Astrocyte (in vitro differentiated cells and primary cell): Measurements from ENCODE around the gene CLASP1.

ENCODE experiments used
- CTCF ChIP-seq: IDR thresholded peaks from 2 replicates; pipeline ENCODE4 v1.5.1; 2011; ENCODE audit warnings: low read depth, mild to moderate bottlenecking, inconsistent platforms, low read length, moderate library complexity; ENCODE audit not compliant: insufficient read depth
- EZH2 ChIP-seq: IDR thresholded peaks from 2 replicates; pipeline ENCODE4 v1.6.1; 2012; ENCODE audit warnings: mild to moderate bottlenecking, low read length, inconsistent platforms; ENCODE audit not compliant: insufficient read depth

GRCh38 chr2:121501554-121501953 lies 147.7 kb downstream of the CLASP1 start:
- TF ChIP-seq EZH2, result no peak
- TF ChIP-seq CTCF, result no peak
